Stimulated activated CD4-positive, alpha-beta T cell treated with anti-CD3 and anti-CD28 coated beads, Interleukin-2, amount 100 ng/mL, for 24 hours (primary cell): Measurements from ENCODE around the gene STK10.

Experiments used
- DNase-seq, 2 donors: peaks; one replicate each; pipeline ENCODE4 v3.0.0-alpha.2; 2020

Gene STK10

DNA sequence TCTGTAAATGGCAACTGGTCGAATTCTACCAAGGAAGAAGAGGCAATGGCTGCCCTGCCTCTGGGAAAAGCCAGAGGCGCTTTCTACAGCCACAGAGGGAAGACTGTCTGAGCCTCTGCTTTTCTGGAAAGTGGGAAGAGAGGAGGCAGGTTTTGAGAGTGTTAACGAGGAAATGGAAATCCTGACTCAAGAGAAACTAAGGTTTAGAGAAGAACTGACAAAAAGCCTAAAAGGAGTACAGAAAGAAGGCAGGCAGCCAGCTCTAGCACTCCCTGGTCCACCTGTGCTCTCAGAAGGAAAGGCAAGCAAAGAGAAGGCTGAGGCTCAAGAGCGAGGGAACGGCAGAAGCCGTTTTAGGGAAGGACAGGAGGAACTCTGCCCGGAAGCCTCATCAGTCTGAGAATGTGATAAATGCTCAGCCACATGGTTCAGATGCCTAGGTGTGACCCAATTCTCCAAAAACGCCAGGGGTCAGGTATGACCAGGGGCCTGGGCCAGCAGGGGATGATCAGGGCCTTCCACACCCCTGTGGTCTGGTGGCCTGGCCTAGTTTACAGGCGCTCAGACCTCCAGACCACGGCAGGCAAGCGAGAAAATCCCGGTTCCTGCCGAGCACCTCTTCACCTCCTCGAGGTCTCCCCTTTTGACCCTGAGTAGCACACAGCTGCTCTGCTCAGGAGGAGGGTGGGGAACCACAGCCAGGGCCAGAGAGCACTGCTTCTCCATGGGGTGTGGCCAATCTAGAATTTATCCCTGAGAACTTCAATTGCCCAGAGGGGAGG, 101.6 kb downstream of the STK10 start:
- DNase-seq, result no peak

DNA sequence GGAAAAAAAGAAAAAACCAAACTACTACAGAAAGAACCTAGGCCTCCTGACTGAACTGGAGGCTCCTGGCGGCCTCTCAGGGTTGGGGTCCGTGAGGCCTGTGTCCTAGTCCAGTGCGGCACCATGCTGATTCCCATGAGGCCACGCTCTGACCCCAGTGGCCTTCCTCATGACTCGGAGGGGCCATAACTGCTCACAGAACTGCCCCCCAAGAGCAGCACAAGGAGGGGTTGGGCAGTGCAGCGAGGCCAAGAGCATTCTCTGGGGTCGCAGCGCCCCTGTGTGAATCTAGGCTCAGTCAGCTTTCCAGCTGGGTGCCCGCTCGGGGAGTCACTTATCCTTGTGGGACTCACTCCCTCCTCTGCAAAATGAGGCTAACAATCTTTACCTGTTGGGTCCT, 102.3 kb downstream of the STK10 start:
- DNase-seq, result no peak

DNA sequence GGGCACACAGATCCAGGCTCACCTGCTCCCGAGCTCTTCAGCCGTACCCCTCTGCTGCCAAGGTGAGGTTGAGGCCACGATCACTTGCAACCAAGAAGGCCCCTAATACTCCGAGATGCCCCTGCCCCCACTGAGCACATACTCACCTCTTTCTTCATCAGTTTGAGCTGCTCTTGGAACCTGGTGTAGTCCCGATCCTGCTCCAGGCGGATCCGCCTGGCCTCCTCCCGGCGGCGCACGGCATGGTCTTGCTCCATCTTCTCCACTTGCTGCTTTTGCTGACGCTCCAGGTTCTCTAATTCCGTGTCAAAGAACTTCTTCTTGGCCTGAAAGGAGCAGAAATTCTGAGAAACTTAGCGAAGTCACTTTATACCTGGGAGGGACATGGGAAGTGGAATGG, 105.8 kb downstream of the STK10 start:
- DNase-seq, result no peak

DNA sequence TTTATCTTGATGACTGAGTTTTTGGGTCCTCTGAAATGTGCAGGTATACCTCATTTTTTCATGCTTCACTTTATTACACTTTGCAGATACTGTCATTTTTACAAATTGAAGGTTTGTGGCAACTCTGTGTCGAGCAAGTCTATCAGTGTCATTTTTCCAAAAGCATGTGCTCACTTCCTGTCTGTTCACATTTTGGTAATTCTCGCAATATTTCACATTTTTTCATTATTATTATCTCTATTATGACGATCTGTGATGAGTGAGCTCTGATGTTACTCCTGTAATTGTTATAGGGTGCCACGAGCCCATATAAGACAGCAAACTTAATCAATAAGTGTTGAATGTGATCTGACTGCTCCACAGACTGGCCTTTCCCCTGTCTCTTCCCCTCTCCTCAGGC, 108.1 kb downstream of the STK10 start:
- no peak for DNase-seq

DNA sequence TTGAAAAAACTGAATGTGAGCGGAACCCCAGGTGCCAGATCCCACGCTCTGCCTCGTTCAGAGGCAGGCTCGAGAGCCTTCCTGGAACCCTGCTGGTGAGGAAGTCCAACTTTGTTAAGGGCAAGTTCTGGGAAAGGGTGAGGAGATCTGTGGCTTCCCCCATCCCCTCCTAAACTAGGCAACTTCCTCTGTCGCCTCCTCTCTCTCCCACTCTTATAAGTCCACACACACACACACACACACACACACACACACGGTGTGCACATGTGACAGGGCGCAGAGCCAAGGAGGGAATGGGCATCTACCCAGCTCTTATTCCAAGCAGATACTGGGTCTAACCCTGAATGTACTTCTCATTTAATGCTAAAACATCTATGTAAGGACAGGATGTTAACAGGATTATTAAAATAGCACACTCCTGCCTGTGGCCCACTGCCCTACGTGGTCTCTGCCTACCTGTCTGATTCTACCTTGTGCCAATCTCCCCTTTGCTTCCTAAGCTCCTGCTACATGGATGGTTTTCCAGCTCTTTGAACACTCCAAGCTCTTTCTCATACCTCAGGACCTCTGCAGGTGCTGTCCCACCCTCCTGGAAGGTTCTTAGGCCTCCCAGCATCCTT, 109.2 kb downstream of the STK10 start:
- no peak for DNase-seq

DNA sequence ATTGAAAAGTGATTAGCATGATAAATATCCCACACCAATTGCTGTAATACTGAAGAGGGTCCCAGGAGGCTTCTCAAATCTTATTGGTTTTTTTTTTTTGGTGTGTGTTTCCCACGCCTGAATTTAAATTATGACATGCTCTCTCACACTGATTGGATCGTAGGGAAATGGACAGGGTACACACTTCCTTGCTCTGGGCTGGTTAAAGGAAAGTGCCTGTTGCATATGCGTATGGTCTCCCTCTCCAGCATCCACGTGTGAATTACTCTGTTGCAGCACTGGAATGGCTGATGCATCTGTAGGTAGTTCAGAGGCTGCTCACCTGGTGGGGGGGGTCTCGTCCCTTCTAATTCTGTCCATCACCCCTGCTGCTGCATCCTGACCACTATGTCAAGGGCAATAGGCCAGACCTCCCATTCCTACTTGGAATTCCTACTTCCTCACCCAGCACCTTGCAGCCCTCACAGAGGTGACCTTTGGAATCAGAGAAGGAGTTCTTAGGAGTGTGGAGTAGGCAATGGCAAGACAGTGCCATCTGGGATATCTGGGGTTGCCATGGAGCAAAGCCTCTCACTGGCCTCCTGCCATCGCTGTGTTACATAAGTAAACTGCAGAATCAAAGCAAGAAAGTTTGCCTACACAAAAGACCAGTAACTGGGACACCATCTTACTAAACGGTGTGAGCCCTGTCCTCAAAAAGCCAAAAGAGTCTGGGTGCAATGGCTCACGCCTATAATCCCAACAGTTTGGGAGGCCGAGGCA, 110.2 kb downstream of the STK10 start:
- no peak for DNase-seq

DNA sequence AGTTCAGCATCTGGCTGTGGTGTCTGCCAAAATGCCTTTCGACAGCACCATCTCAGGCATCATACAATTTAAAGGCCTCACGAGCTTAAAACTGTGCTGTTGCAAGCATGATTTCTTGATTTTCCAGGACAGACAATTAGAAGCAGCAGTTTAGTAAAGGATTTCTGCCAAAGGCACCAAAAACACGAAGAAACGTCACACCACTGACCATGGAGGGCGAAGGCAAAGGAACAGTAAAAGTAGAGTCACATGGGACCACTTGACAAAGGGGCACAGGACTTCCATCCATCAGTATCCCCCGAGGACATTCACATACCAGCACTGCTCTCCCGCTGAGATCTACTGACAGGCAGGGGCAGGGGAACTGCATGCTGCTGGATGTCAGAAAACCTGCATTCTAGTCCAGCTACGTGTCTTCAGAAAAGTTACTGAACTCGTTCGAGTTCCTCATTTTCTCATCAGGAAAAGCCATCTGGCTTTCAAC, 111.2 kb downstream of the STK10 start:
- no peak for DNase-seq

DNA sequence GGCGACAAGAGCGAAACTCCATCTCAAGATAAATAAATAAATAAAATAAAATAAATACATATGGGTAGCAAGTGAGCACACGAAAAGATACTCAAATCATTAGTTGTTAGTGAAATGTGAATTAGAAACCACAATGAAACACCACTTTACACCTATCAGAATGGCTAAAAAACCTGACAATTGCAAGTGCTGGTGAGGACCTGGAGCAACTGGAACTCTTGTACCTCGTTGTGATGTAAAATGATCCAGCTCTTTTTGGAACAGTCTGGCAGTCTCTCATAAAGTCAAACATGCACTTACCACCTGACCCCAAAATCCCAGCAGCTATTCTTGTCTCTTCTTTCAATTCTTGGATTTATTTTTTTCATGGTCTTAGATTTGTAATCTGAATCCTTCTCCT, 112.4 kb downstream of the STK10 start:
- no peak for DNase-seq

DNA sequence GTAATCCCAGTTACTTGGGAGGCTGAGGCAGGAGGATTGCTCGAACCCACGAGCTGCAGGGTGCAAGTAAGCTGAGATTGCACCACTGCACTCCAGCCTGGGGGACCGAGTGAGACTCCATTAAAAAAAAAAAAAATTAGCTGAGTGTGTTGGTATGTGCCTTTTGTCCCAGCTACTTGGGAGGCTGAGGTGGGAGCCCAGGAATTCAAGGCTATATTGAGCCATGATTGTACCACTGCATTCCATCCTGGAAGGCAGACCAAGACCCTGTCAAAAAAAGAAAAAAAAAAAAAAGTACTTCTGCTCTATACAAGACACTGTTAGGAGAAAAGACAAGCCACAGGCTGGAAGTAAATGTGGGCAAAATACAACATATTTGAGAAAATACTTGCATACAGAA, 113.1 kb downstream of the STK10 start:
- DNase-seq, result no peak

DNA sequence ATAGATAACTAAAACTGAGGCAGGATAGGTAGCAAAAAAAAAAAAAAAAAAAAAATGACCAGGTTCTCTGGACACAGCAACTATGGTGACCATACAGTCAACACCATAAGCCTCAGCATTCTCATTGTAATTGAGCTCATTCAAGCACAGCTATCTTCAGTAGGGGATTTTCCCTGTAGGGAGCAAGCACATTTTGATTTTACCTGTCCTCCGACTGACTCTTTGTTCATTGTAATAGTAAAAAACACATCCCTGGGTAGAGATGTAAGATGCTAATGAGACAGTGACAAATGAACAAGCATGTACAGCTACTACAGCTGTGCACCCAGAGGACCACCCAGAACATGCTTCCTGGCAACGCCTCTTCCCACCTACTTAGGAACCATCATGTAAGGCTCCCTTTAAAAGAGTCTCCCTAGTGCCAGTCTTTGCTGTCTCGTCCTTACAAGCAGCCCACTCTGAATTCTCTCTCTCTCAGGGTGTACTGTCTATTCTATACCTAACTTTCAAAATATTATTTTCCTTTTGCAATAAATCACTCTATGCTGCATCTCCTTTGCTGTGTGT, 116.6 kb downstream of the STK10 start:
- no peak for DNase-seq

DNA sequence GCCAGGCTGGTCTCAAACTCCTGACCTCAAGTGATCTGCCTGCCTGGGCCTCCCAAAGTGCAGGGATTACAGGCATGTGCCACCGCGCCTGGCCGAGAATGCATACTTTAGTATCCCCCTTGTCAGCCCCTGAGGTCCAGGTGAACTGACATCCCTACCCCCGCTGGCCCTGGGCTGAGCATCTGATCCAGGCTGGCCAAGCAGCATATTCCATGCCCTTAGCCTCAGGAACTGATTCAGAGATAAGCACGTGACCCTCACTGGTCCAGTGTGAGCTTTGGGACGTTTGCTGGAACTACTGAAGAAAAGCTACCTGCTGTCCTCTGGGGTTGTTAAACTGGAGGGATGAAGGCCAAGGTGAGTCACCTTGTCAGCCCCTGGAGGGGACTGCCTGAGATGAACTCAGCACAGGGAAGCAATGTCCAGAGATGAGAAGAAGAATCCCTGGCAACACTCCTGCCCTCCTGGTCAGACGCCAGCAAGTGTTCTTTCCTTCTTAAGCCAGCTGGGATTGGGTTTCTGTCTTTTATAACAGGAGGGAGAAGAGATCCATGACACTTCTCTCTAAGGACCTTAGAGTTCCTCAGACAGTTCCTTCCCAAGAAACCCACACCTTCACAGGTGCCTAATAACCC, 122.5 kb downstream of the STK10 start:
- DNase-seq, result no peak

DNA sequence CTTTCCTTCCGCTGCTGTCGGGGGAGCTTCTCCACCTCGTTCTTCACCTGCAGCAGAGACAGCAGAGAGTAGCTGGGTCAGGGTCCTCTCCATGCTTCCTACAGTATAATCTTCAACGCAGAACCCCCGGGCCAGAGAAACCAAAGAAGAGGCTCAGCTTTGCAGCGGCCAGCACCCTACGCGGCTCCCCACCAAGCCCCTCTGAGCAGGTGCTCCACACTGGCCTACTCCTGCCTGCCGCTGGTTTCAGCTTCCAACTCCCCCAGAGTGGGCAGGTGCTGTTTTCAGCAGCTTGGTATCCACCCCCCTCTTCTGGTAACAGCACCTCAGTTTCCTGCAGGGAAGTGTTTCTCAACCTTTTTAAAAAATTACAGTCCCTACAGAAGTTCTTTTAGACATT, 123.3 kb downstream of the STK10 start:
- DNase-seq, result no peak

DNA sequence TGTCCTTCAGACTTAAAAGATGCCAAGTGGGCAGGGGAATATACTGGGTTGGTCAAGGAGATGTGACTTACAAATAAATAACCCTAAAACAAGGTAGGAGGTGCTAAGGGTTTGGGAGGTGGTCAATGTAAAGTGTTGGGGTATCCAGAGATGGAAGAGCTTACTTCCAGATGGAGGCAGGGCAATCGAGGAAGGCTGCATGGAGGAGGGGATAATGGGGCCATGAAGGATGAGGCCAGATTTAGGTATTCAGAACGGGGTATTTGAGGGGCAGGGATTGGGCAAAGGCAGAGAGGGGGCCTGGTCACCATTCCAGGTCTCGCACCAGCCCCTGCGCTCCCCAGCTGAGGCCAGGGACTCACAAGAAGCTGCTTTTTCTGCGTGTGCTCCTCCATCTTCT, 123.7 kb downstream of the STK10 start:
- no peak for DNase-seq

DNA sequence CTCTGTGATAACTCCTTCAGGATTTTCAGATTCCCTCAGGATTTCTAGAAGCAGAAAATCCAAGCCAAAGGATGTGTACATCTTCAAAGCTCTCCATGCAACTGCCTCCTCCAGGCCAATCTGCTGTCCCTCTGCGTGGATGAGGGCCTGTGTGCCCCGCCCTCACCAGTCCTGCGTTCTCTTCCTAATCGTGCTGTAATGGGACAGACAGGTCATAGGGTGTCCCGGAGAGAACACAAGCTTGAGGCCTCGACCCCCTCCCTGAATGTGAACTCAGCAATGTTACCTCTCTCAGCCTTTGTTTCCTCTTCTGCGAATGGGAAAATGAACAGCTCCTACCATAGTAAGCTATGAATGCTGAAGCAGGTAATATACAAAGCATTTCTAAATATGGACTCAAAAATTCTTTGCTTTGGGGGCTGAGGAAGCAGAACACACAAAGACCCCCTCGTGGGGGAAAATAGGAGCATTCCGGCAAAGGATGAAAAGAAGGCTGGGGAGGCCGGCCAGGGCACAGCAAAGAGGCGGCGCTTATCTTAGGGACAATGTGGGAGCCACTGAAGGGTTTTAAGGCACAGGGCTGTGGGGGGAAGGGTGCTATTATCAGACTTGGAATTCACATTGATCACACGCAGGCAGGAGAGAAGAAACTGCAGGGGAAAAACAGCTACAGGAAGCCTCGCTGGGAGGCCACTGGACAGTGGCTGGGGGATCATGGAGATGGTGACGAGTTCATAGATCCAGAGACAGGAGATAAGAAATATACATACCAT, 124.4 kb downstream of the STK10 start:
- no peak for DNase-seq

DNA sequence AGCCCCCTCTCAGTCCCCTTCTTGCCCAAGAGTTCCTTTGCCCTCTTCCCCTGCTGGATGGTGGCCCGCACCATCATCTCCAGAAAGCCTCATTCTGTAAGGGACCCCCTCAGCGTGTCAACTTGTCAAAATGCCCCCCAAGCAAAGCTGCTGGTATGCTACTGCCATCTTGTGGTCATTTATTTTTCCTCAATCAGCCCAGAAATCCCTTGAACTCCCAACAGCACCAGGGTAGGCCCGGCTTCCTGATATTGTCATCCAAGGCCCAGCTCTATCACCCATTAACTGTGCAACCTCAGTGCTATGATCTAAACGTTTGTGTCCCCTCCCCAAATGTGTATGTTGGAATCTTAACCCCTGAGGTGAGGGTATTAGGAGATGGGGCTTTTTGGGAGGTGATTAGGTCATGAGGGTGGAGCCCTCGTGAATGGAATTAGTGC, 128.3 kb downstream of the STK10 start:
- DNase-seq, result no peak

DNA sequence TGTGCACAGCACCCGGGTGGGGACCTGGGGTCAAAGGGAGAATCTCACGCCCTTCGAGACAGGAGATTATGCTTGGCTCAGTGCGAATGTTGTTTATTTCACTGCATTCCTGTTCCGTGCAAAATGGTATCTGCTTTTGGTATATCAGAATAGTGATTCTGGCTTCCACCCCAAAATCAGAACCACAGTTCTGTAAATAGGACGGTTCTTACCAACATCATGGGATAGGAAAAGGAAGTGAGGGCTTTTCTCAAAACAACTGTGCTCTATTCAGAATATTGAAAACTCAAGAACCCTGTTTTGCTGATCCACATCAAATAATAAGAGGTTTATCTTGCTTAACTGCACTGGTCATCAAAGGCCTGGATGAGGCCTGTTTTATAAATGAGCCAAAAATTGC, 129.9 kb downstream of the STK10 start:
- DNase-seq, result no peak

DNA sequence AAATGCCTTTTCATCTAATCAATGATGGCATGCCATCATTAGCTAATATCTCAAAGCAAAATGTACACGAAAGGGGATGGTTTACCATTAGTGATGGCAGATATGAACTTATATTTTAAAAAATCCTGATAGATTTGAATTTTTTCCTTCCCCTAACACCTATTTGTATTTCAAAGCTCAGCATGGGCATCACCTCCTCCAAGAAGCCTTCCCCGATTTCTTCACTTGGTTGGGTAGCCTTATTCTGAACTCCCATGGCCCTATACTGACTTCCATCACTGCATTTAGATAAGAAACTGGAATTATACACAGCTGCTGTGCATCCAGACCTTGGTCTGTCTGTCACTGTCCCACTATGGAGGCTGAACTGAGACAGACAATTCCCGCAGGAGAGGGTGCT, 132.0 kb downstream of the STK10 start:
- DNase-seq, result no peak

DNA sequence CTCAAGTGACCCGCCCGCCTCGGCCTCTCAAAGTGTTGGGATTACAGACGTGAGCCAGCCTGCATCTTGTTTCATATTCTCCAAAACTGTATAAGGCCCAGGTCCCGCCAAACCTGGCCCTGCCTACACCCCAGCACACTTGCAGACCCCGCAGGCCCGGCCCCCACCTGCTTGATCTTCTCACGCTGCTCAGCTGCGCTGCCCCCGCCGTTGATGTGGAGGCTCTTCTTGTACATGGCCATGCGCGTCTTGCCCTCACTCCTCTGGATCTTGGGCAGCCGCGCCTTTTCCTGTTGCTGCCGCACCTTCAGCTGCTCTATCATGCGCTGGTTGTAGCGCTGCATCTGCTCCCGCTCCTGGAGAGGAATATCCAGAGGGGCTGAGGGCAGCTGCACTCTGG, 132.6 kb downstream of the STK10 start:
- DNase-seq, result no peak

DNA sequence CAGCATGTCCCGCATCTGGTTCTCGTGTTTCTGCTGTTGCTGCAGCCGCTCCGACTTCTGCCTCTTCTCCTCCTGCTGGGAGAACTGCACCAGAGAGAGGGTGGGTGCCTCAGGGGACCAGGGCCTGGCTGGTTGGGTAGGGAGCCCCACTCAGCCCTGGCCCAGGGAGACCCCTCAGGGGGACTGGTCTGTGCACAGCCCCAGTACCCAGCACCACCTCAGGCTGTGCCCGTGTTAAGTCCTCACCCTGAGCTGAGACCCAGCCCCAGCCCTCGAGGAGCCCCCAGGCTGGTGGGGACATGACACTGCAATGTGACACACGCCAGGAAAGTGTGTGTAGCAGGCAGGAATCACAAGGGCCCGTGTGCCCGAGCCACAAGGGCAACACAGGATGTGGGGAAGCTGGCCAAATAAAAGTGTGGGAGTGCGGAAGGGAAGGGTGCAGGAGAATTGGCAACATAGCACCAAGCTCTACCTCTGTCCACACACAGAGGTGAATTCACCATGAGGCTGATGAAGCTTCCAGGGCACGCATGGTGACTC, 133.3 kb downstream of the STK10 start:
- no peak for DNase-seq

DNA sequence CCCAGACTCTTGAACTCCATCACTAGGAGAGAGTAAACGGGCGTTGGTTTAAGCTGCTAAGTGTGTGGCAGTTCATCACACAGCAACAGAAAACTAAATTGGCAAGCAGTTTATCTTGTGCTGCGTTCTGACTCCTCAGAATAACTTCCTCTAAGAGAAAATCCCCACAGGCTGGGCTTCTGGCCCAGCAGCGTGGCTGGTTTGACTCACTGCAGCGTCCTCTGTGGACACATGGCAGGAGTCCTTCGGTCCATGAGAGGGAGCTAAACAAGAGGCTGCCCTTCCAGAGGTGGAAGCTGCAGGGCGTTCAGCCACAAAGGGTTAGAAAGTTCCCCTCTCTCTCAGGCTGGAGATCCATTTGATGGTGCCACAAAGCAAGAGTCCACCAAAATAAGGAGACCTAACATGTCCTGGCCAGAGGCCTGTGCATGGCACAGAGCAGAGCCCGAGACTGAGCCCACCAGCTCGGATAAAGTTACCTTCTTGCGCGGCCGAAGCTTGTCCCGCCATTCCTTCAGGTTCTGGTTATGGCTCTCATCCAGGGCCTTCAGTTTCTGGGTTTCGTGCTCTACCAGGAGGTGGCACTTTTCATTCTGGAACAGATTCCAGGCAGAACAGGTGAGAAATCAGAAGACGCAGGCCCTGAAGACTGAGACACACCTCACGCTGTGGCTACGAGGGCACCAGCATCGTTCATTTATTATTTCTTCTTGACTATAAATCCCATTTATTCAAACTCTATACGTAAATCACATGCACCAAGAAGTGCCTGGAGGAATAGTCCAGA, 135.4 kb downstream of the STK10 start:
- no peak for DNase-seq
